NT2/D1 (cell line): ENCODE data around the gene ASMTL.

Experiments used
- SUZ12 ChIP-seq: IDR thresholded peaks from 2 replicates; pipeline ENCODE4 v1.6.1; 2011; ENCODE audit not compliant: insufficient read length, insufficient read depth; ENCODE audit errors: extremely low read depth
- YY1 ChIP-seq: IDR thresholded peaks from 2 replicates; pipeline ENCODE4 v1.6.1; 2011; ENCODE audit not compliant: insufficient read length, insufficient read depth
- ZNF274 ChIP-seq: IDR thresholded peaks from 2 replicates; pipeline ENCODE4 v1.6.1; 2011; ENCODE audit warnings: mild to moderate bottlenecking, low read depth, low read length

GRCh38 chrX:1359477-1359873 lies 93.2 kb downstream of the ASMTL start:
- TF ChIP-seq ZNF274, result no peak
- TF ChIP-seq YY1, result no peak
- TF ChIP-seq SUZ12, result no peak
